GM21360 (cell line): ENCODE results near the gene HYOU1.
"Not testable (repeated sequence)": the region's sequence is repeated elsewhere in the genome, so short reads cannot be mapped to it uniquely, and the experiment has no call there.

Source experiments
- ATAC-seq: cut with Tn5 transposase; IDR thresholded peaks from one replicate; pipeline ENCODE4 v1.9.1; 2021; ENCODE audit warnings: mild to moderate bottlenecking, moderate library complexity; ENCODE audit not compliant: unreplicated experiment

The HYOU1 gene

DNA sequence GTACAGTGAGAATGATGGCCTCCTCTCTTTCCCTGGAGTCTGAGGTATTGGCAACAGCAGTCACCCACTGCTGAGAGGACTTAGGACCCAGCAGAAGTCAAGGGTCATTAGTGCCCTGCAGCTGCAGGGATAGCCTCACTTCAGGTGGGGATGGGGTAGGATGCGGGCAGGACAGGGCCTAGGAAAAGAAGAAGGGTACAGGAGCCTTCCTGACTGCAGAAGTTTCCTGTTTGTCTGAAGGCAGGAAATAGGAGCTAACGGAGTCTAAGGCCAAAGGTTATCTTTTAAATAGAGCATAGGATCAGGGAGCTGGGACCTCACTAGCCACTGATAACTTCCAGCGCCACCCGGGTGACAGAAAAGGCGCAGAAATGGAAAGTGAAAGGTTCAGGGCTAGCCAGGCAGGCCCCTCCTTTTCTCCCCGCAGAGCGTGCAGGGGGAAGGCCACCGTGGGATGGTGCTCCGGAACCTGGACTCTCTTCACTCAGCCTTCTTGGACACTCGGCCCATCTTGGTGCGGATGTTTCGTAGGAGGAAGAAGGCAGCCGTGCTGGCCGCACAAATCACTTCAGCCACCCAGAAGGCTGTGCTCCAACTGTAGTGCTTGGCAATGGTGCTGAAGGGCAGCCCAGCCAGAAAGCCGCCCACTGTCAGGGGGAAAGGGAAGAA lies 32.4 kb downstream of the HYOU1 start:
- no peak for ATAC-seq

DNA sequence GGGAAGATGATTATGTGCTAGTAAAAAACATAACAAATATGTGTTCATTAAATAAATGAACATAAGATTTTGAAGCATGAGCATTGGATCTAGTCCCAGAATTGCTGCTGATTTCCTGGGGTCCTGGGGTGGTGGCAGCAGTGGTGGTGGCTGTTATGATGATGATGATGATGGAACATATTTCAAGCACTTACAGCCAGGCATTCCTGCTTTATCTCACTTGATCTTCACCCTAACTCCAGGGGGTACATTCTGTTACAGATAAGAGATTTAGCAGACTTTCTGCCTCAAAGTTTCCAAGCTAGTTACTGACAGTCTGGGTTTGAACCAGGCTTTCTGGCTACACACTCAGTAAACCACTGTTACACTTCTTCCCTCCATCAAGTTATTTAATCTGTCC lies 33.3 kb downstream of the HYOU1 start:
- ATAC-seq: no peak

DNA sequence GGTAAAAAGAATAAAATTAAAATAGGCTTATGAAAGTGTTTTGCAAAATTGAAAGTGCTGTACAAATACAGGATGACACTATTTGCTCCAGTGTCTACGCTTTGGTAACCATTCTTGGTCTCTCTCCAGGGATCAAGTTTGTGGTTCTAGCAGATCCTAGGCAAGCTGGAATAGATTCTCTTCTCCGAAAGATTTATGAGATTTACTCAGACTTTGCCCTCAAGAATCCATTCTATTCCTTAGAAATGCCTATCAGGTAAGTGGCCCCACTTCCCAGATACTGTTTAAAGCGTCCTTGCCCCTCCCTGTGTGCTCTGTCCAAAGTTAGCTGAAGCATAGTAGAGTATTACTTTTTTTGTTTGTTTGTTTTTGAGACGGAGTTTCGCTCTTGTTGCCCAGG lies 35.4 kb downstream of the HYOU1 start:
- no peak for ATAC-seq

DNA sequence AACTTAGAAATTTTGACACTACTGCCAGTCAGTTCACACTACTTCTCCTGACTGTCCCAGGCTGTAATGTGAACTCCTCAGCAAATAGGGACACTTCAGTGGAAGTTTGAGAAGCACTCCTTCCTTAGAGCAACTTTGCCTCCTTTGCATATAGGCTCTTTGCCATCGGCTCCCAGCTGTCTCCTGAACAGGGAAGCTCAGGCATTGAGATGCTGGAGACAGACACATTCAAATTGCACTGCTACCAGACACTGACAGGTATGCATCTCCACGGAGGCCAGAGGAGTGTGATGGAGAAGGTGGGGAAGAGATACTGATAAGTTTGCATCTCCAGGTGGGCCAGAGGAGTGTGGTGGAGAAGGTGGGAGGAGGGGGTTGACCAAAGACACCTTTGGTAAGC lies 37.0 kb downstream of the HYOU1 start:
- ATAC-seq: no peak

DNA sequence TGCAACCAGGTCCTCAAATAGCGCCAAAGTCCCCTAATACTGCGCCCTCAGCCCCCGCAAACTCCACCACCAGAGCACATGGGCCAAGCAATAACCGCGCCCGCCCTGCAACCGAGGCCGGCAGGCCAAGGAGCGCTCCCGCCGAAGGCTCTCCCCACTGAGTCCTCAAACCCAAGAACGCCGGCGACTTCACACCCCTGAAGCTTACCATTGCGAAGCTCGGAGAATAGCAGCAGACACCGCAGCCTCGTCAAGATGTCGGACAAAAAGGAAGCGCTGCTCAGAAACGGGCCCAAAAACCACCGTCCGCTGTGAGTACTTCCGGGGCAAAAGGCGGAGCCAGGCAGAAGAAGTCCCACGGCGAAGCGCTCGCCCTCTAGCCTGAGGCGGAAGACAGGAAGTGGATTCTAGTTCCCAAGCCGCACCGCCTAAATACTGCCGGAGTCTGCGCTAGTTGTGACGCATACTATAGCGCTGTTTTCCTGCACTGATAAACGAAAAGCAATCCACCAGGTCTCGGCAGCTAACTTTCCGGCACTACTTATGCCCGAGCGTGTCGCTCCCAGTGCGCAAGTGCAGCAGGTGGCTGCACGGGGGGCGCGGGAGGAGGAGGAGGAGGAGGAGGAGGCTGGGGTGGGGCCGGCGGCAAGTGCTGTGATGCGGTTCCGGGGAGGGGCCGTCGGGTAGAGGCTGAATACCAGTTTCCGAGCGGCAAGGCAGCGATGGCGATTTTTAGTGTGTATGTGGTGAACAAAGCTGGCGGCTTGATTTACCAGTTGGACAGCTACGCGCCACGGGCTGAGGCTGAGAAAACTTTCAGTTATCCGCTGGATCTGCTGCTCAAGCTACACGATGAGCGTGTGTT lies 38.7 kb downstream of the HYOU1 start, which contains the start of the genes RPS25 and TRAPPC4:
TSS of gene RPS25 (minus strand) at position 270 of the 865 bp plus-strand sequence. CDS start at position 211, 59 bp downstream.
TSS of gene TRAPPC4 (plus strand) at position 693 of the 865 bp plus-strand sequence. CDS start at position 723, 30 bp downstream.
- peak; percentile 80 for ATAC-seq

DNA sequence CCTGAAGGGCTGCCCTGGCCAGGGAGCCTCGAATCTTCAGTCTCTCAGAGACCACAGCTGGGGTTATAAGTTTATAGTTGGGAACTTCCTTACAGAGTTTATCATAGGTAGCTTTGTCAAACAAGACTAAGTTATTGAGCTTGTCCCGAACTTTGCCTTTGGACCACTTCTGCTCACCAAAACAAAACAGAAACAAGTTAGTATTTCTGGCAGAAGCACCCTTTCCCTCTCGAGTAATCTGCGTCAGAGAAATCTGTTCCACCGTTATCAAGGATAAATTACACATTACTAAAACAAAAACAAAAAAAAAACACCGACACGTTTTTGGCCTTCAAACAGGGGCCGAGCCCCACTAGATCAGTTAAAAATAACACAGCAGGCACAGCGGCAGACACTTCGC lies 39.6 kb downstream of the HYOU1 start:
- not testable (repeated sequence) for ATAC-seq

DNA sequence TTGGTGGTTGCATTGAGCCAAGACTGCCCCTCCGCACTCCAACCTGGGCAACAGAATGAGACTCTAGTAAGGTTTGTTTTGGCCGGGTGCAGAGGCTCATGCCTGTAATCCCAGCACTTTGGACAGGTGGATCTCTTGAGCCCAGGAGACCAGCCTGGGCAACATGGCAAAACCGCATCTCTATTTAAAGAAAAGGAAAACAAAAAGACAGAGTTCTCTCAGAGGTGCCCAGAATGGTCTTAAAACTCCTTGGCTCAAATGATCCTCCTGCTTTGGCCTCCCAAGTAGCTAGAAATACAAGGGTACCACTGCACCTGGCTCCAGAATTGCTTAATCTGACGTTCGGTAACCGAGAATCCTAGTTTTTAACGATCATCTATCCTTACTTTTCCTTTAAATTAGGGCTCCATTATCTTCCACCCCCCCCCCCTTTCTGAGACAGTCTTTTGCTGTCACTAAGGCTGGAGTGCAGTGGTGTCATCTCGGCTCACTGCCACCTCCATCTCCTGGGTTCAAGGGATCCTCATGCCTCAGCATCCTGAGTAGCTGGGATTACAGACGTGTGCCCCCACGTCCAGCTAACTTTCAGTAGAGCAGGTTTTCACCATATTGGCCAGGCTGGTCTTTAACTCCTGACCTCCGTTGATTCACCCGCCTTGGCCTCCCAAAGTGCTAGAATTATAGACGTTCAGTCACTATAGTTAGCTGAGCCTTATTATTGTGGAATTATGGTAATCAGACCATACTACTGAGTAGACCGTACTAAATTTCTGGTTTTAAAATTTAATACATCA lies 40.6 kb downstream of the HYOU1 start:
- ATAC-seq: no peak

DNA sequence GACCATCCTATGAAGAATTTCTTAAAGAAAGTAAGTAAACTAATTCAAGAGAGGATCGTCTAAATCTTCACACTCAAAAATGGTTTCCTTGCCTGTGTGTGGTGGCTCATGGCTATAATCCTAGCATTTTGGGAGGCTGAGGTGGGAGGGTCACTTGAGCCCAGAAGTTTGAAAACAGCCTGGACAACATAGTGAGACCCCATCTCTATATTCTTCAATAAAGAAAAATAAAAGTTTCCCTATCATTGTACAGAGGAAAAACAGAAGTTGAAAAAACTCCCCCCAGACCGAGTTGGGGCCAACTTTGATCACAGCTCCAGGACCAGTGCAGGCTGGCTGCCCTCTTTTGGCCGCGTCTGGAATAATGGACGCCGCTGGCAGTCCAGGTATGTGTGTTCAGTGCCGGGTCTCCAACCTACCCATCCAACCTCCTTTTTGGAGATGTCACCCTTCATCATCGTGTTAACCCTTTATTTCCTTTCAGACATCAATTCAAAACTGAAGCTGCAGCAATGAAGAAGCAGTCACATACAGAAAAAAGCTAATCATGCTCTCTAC lies 41.9 kb downstream of the HYOU1 start:
- no peak for ATAC-seq

DNA sequence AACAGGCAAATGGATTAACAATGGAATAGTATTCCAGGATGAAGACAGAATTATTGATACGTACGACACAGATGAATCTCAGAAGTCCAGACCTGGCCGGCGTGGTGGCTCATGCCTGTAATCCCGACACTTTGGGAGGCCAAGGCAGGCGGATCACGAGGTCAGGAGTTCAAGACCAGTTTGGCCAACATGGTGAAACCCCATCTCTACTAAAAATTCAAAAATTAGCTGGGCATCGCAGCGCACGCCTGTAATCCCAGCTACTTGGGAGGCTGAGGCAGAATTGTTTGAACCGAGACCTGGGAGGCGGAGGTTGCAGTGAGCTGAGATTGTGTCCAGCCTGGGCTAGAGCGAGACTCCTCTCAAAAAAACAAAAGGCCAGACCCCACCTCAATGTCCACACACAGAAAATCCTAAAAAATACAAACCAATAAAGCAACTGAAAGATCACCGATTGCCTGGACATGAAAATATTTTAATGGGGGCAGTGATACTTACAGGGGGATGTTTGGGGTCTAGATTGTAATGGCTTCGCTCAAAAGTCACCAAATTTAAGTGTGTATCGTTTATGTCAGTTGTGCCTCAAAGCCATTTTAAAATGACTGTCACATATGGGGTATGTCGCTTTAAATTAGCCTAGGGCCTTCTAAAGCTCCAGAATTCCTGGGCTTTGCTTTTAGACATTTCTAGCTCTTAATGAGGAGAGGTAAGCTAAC lies 42.6 kb downstream of the HYOU1 start:
- no peak for ATAC-seq

DNA sequence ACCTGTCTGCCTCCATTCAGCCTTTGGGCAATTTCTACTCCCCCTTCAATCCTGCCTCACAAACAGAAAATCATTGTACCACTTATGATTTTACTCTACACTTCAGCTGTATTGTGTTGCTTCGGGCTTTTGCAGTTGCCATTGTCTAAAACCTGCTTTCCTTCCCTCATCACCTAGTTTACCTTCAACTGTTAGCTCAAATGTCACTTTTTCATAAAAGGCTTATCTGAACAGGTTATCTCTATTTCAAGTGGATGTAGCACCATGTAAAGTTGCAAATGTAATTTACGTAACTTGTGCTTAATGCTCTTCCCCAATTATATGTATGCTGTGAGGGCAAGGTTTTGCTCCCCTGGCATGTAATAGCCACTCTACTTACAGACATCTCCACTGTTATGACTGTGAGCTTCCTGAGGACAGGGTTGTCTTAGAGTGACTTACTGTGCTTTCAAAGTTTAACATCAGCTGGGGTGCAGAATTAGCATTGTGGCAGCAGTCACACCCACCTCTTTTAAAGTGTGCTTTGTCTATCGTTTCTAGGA lies 44.3 kb downstream of the HYOU1 start:
- ATAC-seq: no peak

DNA sequence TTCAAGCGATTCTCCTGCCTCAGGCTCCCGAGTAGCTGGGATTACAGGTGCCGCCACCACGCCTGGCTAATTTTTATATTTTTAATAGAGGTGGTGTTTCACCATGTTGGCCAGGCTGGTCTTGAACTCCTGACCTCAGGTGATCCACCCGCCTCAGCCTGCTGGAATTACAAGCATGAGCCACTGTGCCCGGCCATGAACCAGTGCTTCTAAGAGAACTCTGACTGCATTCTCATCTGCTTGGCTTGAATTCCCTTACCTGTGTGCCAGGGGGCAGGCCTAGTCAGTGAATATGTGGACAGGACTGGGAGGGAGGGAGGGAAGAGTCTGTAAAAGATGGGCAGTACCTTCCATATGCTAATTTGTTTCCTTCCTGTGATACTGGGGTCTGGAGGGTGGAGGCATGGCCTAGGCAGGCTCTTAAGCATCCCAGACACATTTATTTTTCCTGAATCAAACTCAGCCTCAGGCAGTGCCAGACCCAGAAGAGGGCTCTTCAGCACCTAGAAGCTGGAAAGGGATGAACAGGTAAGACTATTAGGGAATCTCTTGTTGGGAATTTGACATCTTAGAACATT lies 45.4 kb downstream of the HYOU1 start:
- ATAC-seq: no peak

DNA sequence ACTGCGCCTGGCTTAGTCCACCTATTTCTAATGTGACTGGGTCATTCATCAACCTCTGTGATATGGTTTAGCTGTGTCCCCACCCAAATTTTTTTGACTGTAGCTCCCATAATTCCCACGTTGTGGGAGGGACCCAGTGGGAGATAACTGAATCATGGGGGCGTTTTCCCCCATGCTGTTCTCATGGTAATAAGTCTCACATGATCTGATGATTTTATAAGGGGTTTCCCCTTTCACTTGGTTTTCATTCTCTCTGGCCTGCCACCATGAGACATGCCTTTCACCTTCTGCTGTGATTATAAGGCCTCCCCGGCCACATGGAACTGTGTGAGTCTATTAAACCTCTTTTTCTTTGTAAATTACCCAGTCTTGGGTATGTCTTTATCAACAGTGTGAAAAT lies 50.3 kb downstream of the HYOU1 start:
- ATAC-seq: no peak

DNA sequence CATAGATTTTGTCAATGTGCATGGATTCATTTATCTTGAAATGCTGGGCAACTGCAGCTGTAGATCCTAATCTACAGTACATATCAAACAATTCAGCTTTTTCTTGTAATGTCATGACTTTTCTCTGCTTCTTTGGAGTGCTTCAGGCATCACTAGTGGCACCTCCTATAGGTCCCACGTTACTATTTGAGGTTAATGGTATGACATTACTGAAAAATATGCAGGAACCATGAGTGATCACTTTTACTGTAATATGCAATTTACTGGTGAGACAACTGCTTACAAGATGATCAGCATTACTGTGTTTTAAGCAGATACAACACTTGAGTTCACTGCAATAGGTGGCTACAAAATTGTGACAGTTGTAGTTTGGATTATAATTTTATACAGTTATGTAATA lies 56.1 kb downstream of the HYOU1 start:
- no peak for ATAC-seq

DNA sequence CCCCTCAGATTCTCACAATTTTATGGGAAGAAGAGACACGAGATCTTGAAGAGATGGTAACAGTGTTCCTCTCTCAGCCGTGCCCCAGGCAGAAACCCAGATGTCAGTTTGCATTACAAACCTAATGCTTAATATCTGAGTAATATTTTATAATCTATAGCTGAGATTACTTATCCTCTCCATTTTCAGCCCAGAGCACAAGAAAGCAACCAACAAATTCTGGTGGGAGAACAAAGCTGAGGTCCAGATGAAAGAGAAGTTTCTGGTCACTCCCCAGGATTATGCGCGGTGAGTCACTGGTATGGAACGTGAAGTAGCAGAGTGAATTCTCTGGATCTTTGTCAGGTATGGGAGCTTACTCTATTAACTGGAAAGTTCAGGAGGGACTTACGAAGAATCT lies 58.2 kb downstream of the HYOU1 start:
- no peak for ATAC-seq

DNA sequence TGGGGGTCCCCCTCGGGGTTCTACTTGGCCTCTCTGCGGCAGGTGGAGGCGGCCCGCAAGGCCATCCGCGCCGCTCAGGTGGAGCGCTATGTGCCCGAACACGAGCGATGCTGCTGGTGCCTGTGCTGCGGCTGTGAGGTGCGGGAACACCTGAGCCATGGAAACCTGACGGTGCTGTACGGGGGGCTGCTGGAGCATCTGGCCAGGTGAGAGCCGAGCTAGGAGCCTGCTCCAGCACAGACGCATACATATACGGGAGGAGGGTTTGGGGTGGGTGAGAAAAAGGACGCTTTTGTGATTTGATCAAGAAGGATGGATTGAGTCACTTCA lies 58.7 kb downstream of the HYOU1 start:
- ATAC-seq: peak; percentile 25

DNA sequence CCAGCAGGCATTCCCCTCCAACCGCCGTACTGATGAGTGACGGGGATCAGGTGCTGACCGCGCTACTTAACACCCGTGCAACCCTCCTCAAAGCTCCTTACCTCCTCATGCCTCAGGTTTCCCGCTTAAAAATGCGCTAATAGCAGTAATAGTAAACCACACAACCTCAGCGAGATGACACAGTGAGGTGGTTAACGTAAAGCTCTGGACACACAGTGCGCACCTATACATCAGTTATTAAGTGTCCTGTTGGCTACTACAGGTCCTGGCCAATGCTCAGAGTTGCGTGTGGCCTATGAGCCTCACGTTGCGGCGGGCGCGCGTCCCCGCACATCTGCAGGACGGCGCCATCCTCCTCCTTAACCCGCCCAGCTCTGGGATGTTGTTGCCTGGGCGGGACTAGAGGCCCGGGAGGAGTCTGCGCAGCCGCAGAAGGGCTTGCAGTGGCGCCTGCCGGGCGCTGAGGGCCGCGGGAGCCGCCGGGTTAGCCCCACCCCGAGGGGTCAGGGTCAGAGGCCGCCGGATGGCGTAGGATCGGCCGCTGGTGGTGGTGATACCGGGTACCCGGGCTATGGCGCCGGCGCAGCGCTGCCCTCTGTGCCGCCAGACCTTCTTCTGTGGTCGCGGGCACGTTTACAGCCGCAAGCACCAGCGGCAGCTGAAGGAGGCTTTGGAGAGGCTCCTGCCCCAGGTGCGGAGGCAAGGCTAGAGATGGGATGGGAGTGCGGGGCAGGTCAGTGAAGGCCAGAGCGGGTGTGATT lies 59.2 kb downstream of the HYOU1 start, which contains the start of gene CENATAC:
TSS of gene CENATAC (plus strand) at position 512 of the 761 bp plus-strand sequence. CDS start at position 572, 60 bp downstream.
- ATAC-seq: peak; percentile 86

DNA sequence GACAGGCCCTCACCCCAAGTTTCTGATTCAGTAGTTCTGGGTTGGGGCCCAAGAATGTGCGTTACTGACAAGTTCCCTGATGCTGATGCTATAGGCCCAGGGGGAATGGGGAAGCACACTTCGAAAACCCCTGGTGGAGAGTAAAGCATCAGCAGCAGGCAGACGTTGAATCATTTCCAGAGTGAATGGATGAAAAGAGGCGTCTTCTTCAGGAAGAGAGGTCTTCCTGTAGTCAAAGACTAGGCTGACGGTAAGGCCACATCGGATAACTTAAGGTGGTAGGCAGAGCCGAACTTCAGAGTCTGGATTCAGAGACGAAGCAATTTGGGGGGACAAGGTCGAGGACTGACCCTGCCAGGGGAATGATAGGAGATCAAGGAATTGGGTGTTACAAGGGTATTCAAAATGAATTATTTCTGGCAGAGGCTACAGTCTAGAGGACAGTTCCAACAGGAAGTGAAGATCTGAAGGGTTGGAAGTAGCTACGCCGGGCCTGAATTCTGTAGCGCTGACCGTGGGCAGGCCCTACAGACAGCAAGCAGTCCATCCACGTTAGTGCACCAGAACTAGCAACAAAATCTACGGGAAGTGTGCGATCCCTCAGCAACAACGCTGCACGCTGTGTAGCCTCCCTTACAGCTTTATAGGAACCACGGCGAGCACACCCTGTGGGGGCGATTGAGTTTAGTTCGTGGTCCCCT lies 59.9 kb downstream of the HYOU1 start:
- peak; percentile 4 for ATAC-seq
